ENCODE data around the gene PIK3R2. TPM values are rescaled to one million over a fixed set of nuclear protein-coding genes. Genes with fewer than 3 reads are reported as not detected.

Gene PIK3R2
- total and polyA plus RNA-seq, 2 of the 13 experiments (the other 11 are each of a cell fraction or from before 2014, with no cell fraction given) = 18.6 to 25.3 TPM

GRCh38 chr19:18167975-18168645, 15.1 kb downstream of the PIK3R2 start:
- no peaks in the 10 kb centered on the region for H3K9me3 ChIP-seq (ENCODE audit: low read length)
- H3K4me1 ChIP-seq (ENCODE audit: insufficient read depth, low read length) = no peaks in the 10 kb centered on the region
- H3K27me3 ChIP-seq (ENCODE audit: control insufficient read depth in 1 of 2, insufficient read depth in 2 of 2, low read length in 2 of 2) = no peaks in the 10 kb centered on the region
- no peak overlapping the region for H3K4me2 ChIP-seq (ENCODE audit: low read depth, low read length)
- no peak overlapping the region for H3K9ac ChIP-seq (ENCODE audit: insufficient read depth, low read depth, low read length)
- in situ Hi-C loops (cut with HindIII; ENCODE audit: extremely low pct_ligation_motif_present, low pct_unique_long_range_greater_than_20kb) = no loop called here
- 0 out of 2 replicates have a peak, but pooled peaks cover 3% of the 10 kb centered on the region for H4K20me1 ChIP-seq (ENCODE audit: insufficient read depth, low read length)
- no peak overlapping the region for H3K4me3 ChIP-seq (replicated peaks in 1 of 3; ENCODE audit: insufficient read depth in 1 of 3, low read depth in 2 of 3, low read length in 3 of 3)
- no peaks in the 10 kb centered on the region for H3K79me2 ChIP-seq (ENCODE audit: insufficient read depth, low read length)
- DNase-seq (ENCODE audit: low spot score) (no peak), FAIRE-seq (peak; percentile 34), ATAC-seq (peak; percentile 86)
- intact Hi-C loops (cut with micrococcal nuclease; ENCODE audit: unreplicated experiment) = loop anchor here (1.0 kb wide), 1 partner anchor 55 kb away; no protein-coding TSS in a partner anchor
- BruUV-seq (replicated peaks) = no TSS peak
- no peak overlapping the region for H2AFZ ChIP-seq (ENCODE audit: low read length)
- ChIA-PET POLR2A (interaction anchor here (0.7 to 2.6 kb wide), 5 partner anchors 14 to 58 kb away, joined by 3 to 8 read pairs (median 3); no protein-coding TSS in a partner anchor), CTCF (ENCODE audit: low intra/inter-chr PET ratio, low total read pairs) (interaction anchor here (0.7 to 3.2 kb wide), 3 partner anchors 55 to 110 kb away, joined by 4 to 25 read pairs (median 4); no protein-coding TSS in a partner anchor)
- WGBS (ENCODE audit: low lambda C conversion rate) = 80% methylated on average over 14 of the region's 14 CpGs
- H3K36me3 ChIP-seq (replicated peaks in 1 of 2; ENCODE audit: control insufficient read depth in 1 of 2, insufficient read depth in 2 of 2, low read length in 2 of 2) = peaks cover 19 to 34% of the 10 kb centered on the region in 2 experiments
- no peak overlapping the region for H3K27ac ChIP-seq (ENCODE audit: extremely low read length, insufficient read depth, low read length)
- no peak for TF ChIP-seq CHD4 (IDR thresholded peaks at IDR 0.05; ENCODE audit: borderline replicate concordance, low read length)
- TF ChIP-seq FOSL2 (CRISPR knock-in tag; IDR thresholded peaks at IDR 0.05) = 0 out of 2 replicates have a peak, but pooled peaks have one; percentile 5
- TF ChIP-seq HMGXB4 (CRISPR knock-in tag; IDR thresholded peaks at IDR 0.05; ENCODE audit: borderline replicate concordance in 1 of 2, low read depth in 1 of 2) = 0 out of 4 replicates have a peak, but pooled peaks of 1 of the 2 experiments have one; percentile 27
- TF ChIP-seq SAFB2 (CRISPR knock-in tag; IDR thresholded peaks at IDR 0.05; ENCODE audit: borderline replicate concordance, low read depth) = no peak
- TF ChIP-seq ZNF143 (CRISPR knock-in tag; IDR thresholded peaks at IDR 0.05) = peak; percentile 77
- TF ChIP-seq RBM22 (optimal IDR thresholded peaks at IDR 0.05; ENCODE audit: low read length) = peak; percentile 63
- 0 out of 2 replicates have a peak, but pooled peaks have one; percentile 15 for TF ChIP-seq ELF3 (CRISPR knock-in tag; IDR thresholded peaks at IDR 0.05)
- TF ChIP-seq PITX1 (CRISPR knock-in tag; IDR thresholded peaks at IDR 0.05) = peak; percentile 15; the same call in 1 of the 2 replicates
- TF ChIP-seq LCORL (IDR thresholded peaks at IDR 0.05) = no peak
- TF ChIP-seq LCORL (CRISPR knock-in tag; IDR thresholded peaks at IDR 0.05) = 0 out of 2 replicates have a peak, but pooled peaks have one; percentile 18
- TF ChIP-seq SMAD1 (CRISPR knock-in tag; IDR thresholded peaks at IDR 0.05; ENCODE audit: borderline replicate concordance, low read depth) = no peak
- no peak for TF ChIP-seq PAWR (CRISPR knock-in tag; IDR thresholded peaks at IDR 0.05; ENCODE audit: borderline replicate concordance)
- TF ChIP-seq ZNF121 (CRISPR knock-in tag; IDR thresholded peaks at IDR 0.05) = no peak
- TF ChIP-seq ZNF687 (CRISPR knock-in tag; IDR thresholded peaks at IDR 0.05) = peak; percentile 51
- peak; percentile 78 for TF ChIP-seq RAD21 (CRISPR knock-in tag; IDR thresholded peaks at IDR 0.05)
- TF ChIP-seq ZNF432 (CRISPR knock-in tag; IDR thresholded peaks at IDR 0.05; ENCODE audit: borderline replicate concordance) = no peak
- TF ChIP-seq STAG1 (CRISPR knock-in tag; IDR thresholded peaks at IDR 0.05) = peak; percentile 77
- no peak for TF ChIP-seq ZNF556 (CRISPR knock-in tag; IDR thresholded peaks at IDR 0.05; ENCODE audit: borderline replicate concordance)
- TF ChIP-seq SMC3 (IDR thresholded peaks at IDR 0.05; ENCODE audit: low read length) = peak; percentile 47
